Transverse colon (tissue), 4 donors: Measurements from ENCODE around the gene GPC5. TPM values are rescaled to one million over a fixed set of nuclear protein-coding genes. Genes with fewer than 3 reads are reported as not detected.

ENCODE experiments used
- DNase-seq: peaks from one replicate; pipeline ENCODE4 v3.0.0-alpha.2; 2019
- H3K27ac ChIP-seq, 4 donors: fragments of 200-600 bp; sonication (generic); 2 replicates each; pipeline ENCODE4 v1.5.1; 2016 to 2018; ENCODE audit warnings: inconsistent platforms in 4 of 4
- H3K27me3 ChIP-seq: fragments of 200-600 bp; sonication (generic); 2 replicates; pipeline ENCODE4 v1.5.1; 2017; ENCODE audit warnings: inconsistent platforms
- H3K36me3 ChIP-seq, 4 donors: fragments of 200-600 bp; sonication (generic); 2 replicates each; pipeline ENCODE4 v1.5.1; 2017 to 2019; ENCODE audit warnings: inconsistent platforms in 4 of 4
- H3K4me1 ChIP-seq, 4 donors: fragments of 200-600 bp; sonication (generic); 2 replicates each; pipeline ENCODE4 v1.5.1; 2017 to 2020; ENCODE audit warnings: inconsistent platforms in 4 of 4
- H3K4me3 ChIP-seq, 4 donors: fragments of 200-600 bp; sonication (generic); 1 replicate in 1 of 4; 2 replicates in 3 of 4; pipeline versions ENCODE4 v1.5.1 to v1.6.1; 2017 to 2019; ENCODE audit warnings: inconsistent platforms in 4 of 4
- H3K9me3 ChIP-seq, 2 donors: fragments of 200-600 bp; sonication (generic); 2 replicates each; pipeline ENCODE4 v1.5.1; 2017 to 2019; ENCODE audit warnings: inconsistent platforms in 2 of 2
- EP300 ChIP-seq: sonication (generic); formaldehyde crosslinking; IDR thresholded peaks from one replicate; pipeline ENCODE4 v1.6.1; 2017; ENCODE audit warnings: antibody characterized with exemption, low read depth
- POLR2A ChIP-seq: fragments of 450-650 bp; IDR thresholded peaks from one replicate; pipeline ENCODE4 v1.6.1; 2016; ENCODE audit warnings: antibody characterized with exemption, mild to moderate bottlenecking, moderate library complexity
- POLR2AphosphoS5 ChIP-seq, 3 donors: sonication (generic); formaldehyde crosslinking; IDR thresholded peaks; one replicate each; pipeline ENCODE4 v1.6.1; 2016; ENCODE audit warnings: antibody characterized with exemption in 3 of 3
- WGBS, 2 donors: methylation state at CpG; one replicate each; pipeline ENCODE4 v1.1.5; 2018; ENCODE audit warnings: low coverage in 1 of 2; 5-methylcytosine and 5-hydroxymethylcytosine counted together
- in situ Hi-C, 4 donors: fragments of 200-750 bp; cut with MboI; loops; one replicate each; pipeline versions ENCODE4 v1.15.0 to v1.15.1; 2017; ENCODE audit warnings: low sequenced_read_pairs in 3 of 4, low pct_ligation_motif_present in 1 of 4, low pct_unique_long_range_greater_than_20kb in 1 of 4
- intact Hi-C: fragments of 100-400 bp; cut with DNase I; formaldehyde crosslinking; loops from one replicate; pipeline ENCODE4 v1.15.1; 2023; ENCODE audit warnings: low total_unique reads
- total RNA-seq, 4 donors: library from RNA; depleted of rRNA; stranded (reverse); fragments of >200 nt; gene quantifications; one replicate each; pipeline ENCODE4 v1.1.0, GENCODE V29; 2016
- TF ChIP-seq, protein P1 (sequence below), 5 experiments: fragments of 200-600 bp in 3 of 5; fragments of 450-650 bp in 2 of 5; sonication (generic) in 3 of 5; IDR thresholded peaks; 1 replicate in 2 of 5; 2 replicates in 3 of 5; pipeline ENCODE4 v1.5.1; 2016 to 2017; ENCODE audit warnings: antibody characterized with exemption in 5 of 5, inconsistent platforms in 3 of 5, mild to moderate bottlenecking in 2 of 5, moderate library complexity in 1 of 5

GPC5 gene
- total RNA-seq, 4 donors from 2014 or later = 0.48 to 1.4 TPM; not detected in 2

DNA sequence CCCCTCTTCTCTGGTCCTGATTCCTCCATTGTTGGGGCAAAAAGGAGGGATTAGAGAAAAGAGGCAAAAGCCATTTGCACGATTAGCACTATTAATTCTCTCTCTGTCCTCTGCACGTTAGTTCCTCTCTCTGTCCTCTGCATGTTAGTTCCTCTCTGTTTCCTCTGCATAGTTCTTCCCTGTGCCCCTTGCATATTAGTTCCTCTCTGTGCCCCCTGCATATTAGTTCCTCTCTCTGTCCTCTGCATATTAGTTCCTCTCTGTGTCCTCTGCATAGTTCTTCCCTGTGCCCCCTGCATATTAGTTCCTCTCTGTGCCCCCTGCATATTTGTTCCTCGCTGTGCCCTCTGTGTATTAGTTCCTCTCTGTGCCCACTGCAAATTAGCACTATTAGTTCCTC, 981.0 kb downstream of the GPC5 start:
- Histone ChIP-seq H3K27me3 (no peaks in the 10 kb centered on the region), H3K27ac (no peak overlapping the region), H3K4me3 (no peak overlapping the region), H3K4me1 (no peaks in the 10 kb centered on the region), H3K9me3 (no peaks in the 10 kb centered on the region), H3K36me3 (no peaks in the 10 kb centered on the region)
- intact Hi-C loops (no loop called here), in situ Hi-C loops (no loop called here)
- no peak for DNase-seq
- TF ChIP-seq POLR2AphosphoS5 (IDR thresholded peaks at IDR 0.05) (no peak), EP300 (no peak), POLR2A (no peak)
- TF ChIP-seq, protein P1, sequence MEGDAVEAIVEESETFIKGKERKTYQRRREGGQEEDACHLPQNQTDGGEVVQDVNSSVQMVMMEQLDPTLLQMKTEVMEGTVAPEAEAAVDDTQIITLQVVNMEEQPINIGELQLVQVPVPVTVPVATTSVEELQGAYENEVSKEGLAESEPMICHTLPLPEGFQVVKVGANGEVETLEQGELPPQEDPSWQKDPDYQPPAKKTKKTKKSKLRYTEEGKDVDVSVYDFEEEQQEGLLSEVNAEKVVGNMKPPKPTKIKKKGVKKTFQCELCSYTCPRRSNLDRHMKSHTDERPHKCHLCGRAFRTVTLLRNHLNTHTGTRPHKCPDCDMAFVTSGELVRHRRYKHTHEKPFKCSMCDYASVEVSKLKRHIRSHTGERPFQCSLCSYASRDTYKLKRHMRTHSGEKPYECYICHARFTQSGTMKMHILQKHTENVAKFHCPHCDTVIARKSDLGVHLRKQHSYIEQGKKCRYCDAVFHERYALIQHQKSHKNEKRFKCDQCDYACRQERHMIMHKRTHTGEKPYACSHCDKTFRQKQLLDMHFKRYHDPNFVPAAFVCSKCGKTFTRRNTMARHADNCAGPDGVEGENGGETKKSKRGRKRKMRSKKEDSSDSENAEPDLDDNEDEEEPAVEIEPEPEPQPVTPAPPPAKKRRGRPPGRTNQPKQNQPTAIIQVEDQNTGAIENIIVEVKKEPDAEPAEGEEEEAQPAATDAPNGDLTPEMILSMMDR (IDR thresholded peaks at IDR 0.05) = no peak
- 57 to 84% methylated on average over 3 of the region's 3 CpGs for WGBS, 2 donors

- Histone ChIP-seq H3K27ac (no peak overlapping the region), H3K4me1 (no peaks in the 10 kb centered on the region), H3K9me3 (no peaks in the 10 kb centered on the region), H3K27me3 (no peaks in the 10 kb centered on the region), H3K36me3 (no peaks in the 10 kb centered on the region), H3K4me3 (no peak overlapping the region)
- in situ Hi-C loops = no loop called here
- DNase-seq = no peak
- intact Hi-C loops = no loop called here
- 70 to 74% methylated on average over 5 of the region's 5 CpGs for WGBS, 2 donors
- TF ChIP-seq, protein P1 (IDR thresholded peaks at IDR 0.05) = no peak
- TF ChIP-seq POLR2AphosphoS5 (IDR thresholded peaks at IDR 0.05) = no peak
- TF ChIP-seq POLR2A = no peak
- TF ChIP-seq EP300 = no peak
These were observed 986.0 kb downstream of the GPC5 start for GRCh38 chr13:92384410-92384809.

DNA sequence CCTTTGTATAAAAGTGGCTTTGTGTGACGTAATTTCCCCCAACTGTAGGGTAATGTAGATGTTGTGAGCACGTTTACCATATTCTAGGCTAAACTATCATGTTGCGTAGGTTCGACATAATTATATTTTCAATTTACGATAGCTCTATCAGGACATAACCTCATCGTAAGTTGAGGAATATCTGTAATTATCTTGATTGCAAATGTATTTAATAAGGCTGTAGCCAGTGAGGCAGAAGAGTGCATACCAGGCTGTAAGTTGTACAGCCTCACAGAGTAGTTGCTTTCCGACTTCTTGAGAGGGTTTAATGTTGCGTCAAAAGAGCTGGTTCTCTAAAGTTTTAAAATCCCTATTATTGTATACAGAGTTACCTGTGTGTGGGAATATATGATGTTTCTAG, 988.8 kb downstream of the GPC5 start:
- H3K4me3 ChIP-seq = no peak overlapping the region
- no peaks in the 10 kb centered on the region for H3K36me3 ChIP-seq
- 81 to 88% methylated on average over 8 of the region's 8 CpGs for WGBS, 2 donors
- no peaks in the 10 kb centered on the region for H3K9me3 ChIP-seq
- intact Hi-C loops = no loop called here
- TF ChIP-seq EP300 (no peak), POLR2AphosphoS5 (IDR thresholded peaks at IDR 0.05) (no peak), POLR2A (no peak)
- TF ChIP-seq, protein P1 (IDR thresholded peaks at IDR 0.05) = no peak
- no peak overlapping the region for H3K27ac ChIP-seq
- no peaks in the 10 kb centered on the region for H3K4me1 ChIP-seq
- in situ Hi-C loops = no loop called here
- H3K27me3 ChIP-seq = no peaks in the 10 kb centered on the region
- no peak for DNase-seq

GRCh38 chr13:92390217-92390616, 991.8 kb downstream of the GPC5 start:
- Histone ChIP-seq H3K27me3 (no peaks in the 10 kb centered on the region), H3K4me3 (no peak overlapping the region), H3K27ac (no peak overlapping the region), H3K36me3 (no peaks in the 10 kb centered on the region), H3K4me1 (no peaks in the 10 kb centered on the region), H3K9me3 (no peaks in the 10 kb centered on the region)
- 19 to 21% methylated on average over 4 of the region's 4 CpGs for WGBS, 2 donors
- DNase-seq = no peak
- intact Hi-C loops (no loop called here), in situ Hi-C loops (no loop called here)
- TF ChIP-seq EP300 (no peak), POLR2AphosphoS5 (IDR thresholded peaks at IDR 0.05) (no peak), POLR2A (no peak)
- TF ChIP-seq, protein P1 (IDR thresholded peaks at IDR 0.05) = no peak
